Measurements from ENCODE around the gene DCHS2. TPM values are rescaled to one million over a fixed set of nuclear protein-coding genes. Genes with fewer than 3 reads are reported as not detected.

DCHS2 gene
- total and polyA plus RNA-seq, 10 of the 15 experiments (the other 5 are each of a cell fraction or from before 2014, with no cell fraction given): 0.01 to 0.31 (median 0.06) TPM; not detected in 3

GRCh38 chr4:154497889-154498288, 6.3 kb upstream of the DCHS2 start:
- TF ChIP-seq, protein P1, sequence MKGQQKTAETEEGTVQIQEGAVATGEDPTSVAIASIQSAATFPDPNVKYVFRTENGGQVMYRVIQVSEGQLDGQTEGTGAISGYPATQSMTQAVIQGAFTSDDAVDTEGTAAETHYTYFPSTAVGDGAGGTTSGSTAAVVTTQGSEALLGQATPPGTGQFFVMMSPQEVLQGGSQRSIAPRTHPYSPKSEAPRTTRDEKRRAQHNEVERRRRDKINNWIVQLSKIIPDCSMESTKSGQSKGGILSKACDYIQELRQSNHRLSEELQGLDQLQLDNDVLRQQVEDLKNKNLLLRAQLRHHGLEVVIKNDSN (IDR thresholded peaks at IDR 0.05; ENCODE audit: borderline replicate concordance, extremely low read length, insufficient read depth, low read depth, low read length): no peak
- TF ChIP-seq RAD21 (IDR thresholded peaks at IDR 0.05; ENCODE audit: insufficient read depth, low read depth, low read length) (no peak), HCFC1 (IDR thresholded peaks at IDR 0.05; ENCODE audit: low read length) (no peak), HDGF (IDR thresholded peaks at IDR 0.05) (no peak), BACH1 (IDR thresholded peaks at IDR 0.05; ENCODE audit: borderline replicate concordance) (no peak)
- no peak for FAIRE-seq
- no peak overlapping the region for H3K9ac ChIP-seq (ENCODE audit: control insufficient read depth, insufficient read depth, low read length)
- H3K79me2 ChIP-seq (ENCODE audit: control insufficient read depth, insufficient read depth, low read length): no peaks in the 10 kb centered on the region
- no peaks in the 10 kb centered on the region; a peak in 2 of 4 replicates for H3K27me3 ChIP-seq (replicated peaks in 1 of 2; ENCODE audit: control insufficient read depth in 2 of 2, insufficient read depth in 2 of 2, low read length in 1 of 2)
- SMC1A ChIA-PET (ENCODE audit: uncharacterized antibody, unreplicated experiment): no interaction called here
- no peaks in the 10 kb centered on the region for H3K4me1 ChIP-seq (ENCODE audit: control insufficient read depth, insufficient read depth, low read length)
- no peaks in the 10 kb centered on the region for H3K9me3 ChIP-seq (replicated peaks; ENCODE audit: control insufficient read depth, insufficient read depth, low read length)
- no peak for DNase-seq (ENCODE audit: low read depth, low spot score)
- CTCF ChIA-PET: interaction anchor here (0.9 to 1.3 kb wide), 2 partner anchors 8 to 14 kb away, joined by 3 to 4 read pairs; no protein-coding TSS in a partner anchor
- no peaks in the 10 kb centered on the region for H3K36me3 ChIP-seq (ENCODE audit: control insufficient read depth in 2 of 2, insufficient read depth in 2 of 2, low read length in 1 of 2)
- no peaks in the 10 kb centered on the region for H4K20me1 ChIP-seq (ENCODE audit: control insufficient read depth, insufficient read depth)
- no peak overlapping the region for H3K4me2 ChIP-seq (ENCODE audit: control insufficient read depth, insufficient read depth)
- ATAC-seq: no peak
- H3K4me3 ChIP-seq: no peak overlapping the region
- intact Hi-C loops (cut with micrococcal nuclease; ENCODE audit: unreplicated experiment): no loop called here
- no peak overlapping the region for H2AFZ ChIP-seq (ENCODE audit: control insufficient read depth, low read depth, low read length)
- in situ Hi-C loops (cut with MboI): no loop called here
- POLR2A ChIA-PET: no interaction called here
- RAD21 ChIA-PET (ENCODE audit: unreplicated experiment): no interaction called here
- 50% methylated on average over 5 of the region's 5 CpGs for WGBS (ENCODE audit: insufficient coverage, insufficient replicate concordance, low lambda C conversion rate, missing lambda C conversion rate)
- BruUV-seq (replicated peaks): no TSS peak
- no peak overlapping the region for H3K27ac ChIP-seq (ENCODE audit: control insufficient read depth, insufficient read depth)

DNA sequence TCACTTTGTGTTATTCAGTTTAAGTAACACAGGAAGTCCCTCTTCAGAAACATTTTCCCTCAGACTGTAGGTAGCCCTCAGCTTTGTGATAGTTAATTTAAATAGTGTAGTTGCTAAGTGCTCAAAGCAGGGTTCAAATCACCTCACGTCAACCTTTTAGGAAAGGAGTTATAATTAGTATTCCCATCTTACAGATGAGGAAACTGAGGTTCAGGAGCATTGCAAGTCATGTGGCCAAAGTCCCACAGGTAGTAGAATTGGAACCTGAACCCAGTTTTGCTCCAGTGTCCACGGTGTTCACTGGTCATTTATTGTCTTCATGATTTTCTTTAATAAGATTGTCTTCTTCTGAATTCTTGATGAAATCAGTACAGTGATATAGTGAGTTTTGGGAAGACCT, 4.3 kb upstream of the DCHS2 start:
- in situ Hi-C loops (cut with MboI): no loop called here
- no peak overlapping the region for H3K4me3 ChIP-seq
- TF ChIP-seq EGR1 (IDR thresholded peaks at IDR 0.05; ENCODE audit: borderline replicate concordance in 1 of 2, low read depth in 2 of 2, low read length in 2 of 2): no peak
- no peak for TF ChIP-seq ZNF274 (IDR thresholded peaks at IDR 0.05; ENCODE audit: insufficient read depth, insufficient read length)
- no peak for TF ChIP-seq ETV6 (conservative IDR thresholded peaks at IDR 0.05 in 1 of 2, IDR thresholded peaks at IDR 0.05 in 1 of 2; ENCODE audit: borderline replicate concordance in 1 of 2, low read depth in 1 of 2)
- no peak for TF ChIP-seq HDGF (IDR thresholded peaks at IDR 0.05)
- no peak for TF ChIP-seq PRDM15 (CRISPR knock-in tag; IDR thresholded peaks at IDR 0.05)
- no peak for TF ChIP-seq YY1 (IDR thresholded peaks at IDR 0.05; ENCODE audit: low read depth, low read length)
- no peaks in the 10 kb centered on the region for H3K36me3 ChIP-seq (ENCODE audit: control insufficient read depth in 2 of 2, insufficient read depth in 2 of 2, low read length in 1 of 2)
- WGBS (ENCODE audit: insufficient coverage, insufficient replicate concordance, low lambda C conversion rate, missing lambda C conversion rate): 24% methylated on average over 2 of the region's 2 CpGs
- no TSS peak for BruUV-seq (replicated peaks)
- no peak overlapping the region for H2AFZ ChIP-seq (ENCODE audit: control insufficient read depth, low read depth, low read length)
- H3K4me2 ChIP-seq (ENCODE audit: control insufficient read depth, insufficient read depth): no peak overlapping the region
- intact Hi-C loops (cut with micrococcal nuclease; ENCODE audit: unreplicated experiment): no loop called here
- peaks cover 3 to 5% of the 10 kb centered on the region in 2 experiments; a peak in 3 of 4 replicates for H3K27me3 ChIP-seq (replicated peaks in 1 of 2; ENCODE audit: control insufficient read depth in 2 of 2, insufficient read depth in 2 of 2, low read length in 1 of 2)
- H3K9me3 ChIP-seq (replicated peaks; ENCODE audit: control insufficient read depth, insufficient read depth, low read length): no peaks in the 10 kb centered on the region
- no peak overlapping the region for H3K9ac ChIP-seq (ENCODE audit: control insufficient read depth, insufficient read depth, low read length)
- ATAC-seq (no peak), FAIRE-seq (no peak), DNase-seq (ENCODE audit: low read depth, low spot score) (no peak)
- H3K4me1 ChIP-seq (ENCODE audit: control insufficient read depth, insufficient read depth, low read length): no peaks in the 10 kb centered on the region
- no peaks in the 10 kb centered on the region for H3K79me2 ChIP-seq (ENCODE audit: control insufficient read depth, insufficient read depth, low read length)
- no peaks in the 10 kb centered on the region for H4K20me1 ChIP-seq (ENCODE audit: control insufficient read depth, insufficient read depth)
- ChIA-PET POLR2A (interaction anchor here (0.6 kb wide), 2 partner anchors 9 to 54 kb away, joined by 3 to 7 read pairs; partner anchors contain the start of gene PLRG1), RAD21 (ENCODE audit: unreplicated experiment) (interaction anchor here (0.6 to 1.5 kb wide), 3 partner anchors 8 to 63 kb away, joined by 3 to 5 read pairs (median 3); no protein-coding TSS in a partner anchor), CTCF (interaction anchor here (0.7 kb wide), 2 partner anchors 8 to 153 kb away, joined by 3 to 4 read pairs; no protein-coding TSS in a partner anchor), SMC1A (ENCODE audit: uncharacterized antibody, unreplicated experiment) (interaction anchor here (0.6 to 1.6 kb wide), 5 partner anchors 11 to 179 kb away, joined by 3 to 5 read pairs (median 3); no protein-coding TSS in a partner anchor)
- H3K27ac ChIP-seq (ENCODE audit: control insufficient read depth, insufficient read depth): no peak overlapping the region

All from GM12878 (cell line).